ENCODE data around the gene DIAPH1. TPM values are rescaled to one million over a fixed set of nuclear protein-coding genes. Genes with fewer than 3 reads are reported as not detected.

The DIAPH1 gene
- total RNA-seq, 1 donor from 2014 or later, result 118 TPM

- Histone ChIP-seq H3K27me3 (ENCODE audit: low read depth) (no peaks in the 10 kb centered on the region), H3K27ac (peak overlapping the region; percentile 73), H3K9me3 (no peaks in the 10 kb centered on the region), H3K4me3 (no peak overlapping the region), H3K36me3 (peaks cover 88% of the 10 kb centered on the region), H3K4me1 (peaks cover 28% of the 10 kb centered on the region)
- DNase-seq, result no peak
- intact Hi-C loops (cut with DNase I), result no loop called here
- no peak for TF ChIP-seq CTCF (IDR thresholded peaks at IDR 0.05)
- no peak for ATAC-seq
Observed at GRCh38 chr5:141529873-141530272, 88.9 kb downstream of the DIAPH1 start.

- TF ChIP-seq CTCF (IDR thresholded peaks at IDR 0.05), result no peak
- Histone ChIP-seq H3K4me1 (peaks cover 37% of the 10 kb centered on the region), H3K27ac (peak overlapping the region; percentile 73), H3K27me3 (ENCODE audit: low read depth) (no peaks in the 10 kb centered on the region), H3K4me3 (no peak overlapping the region), H3K36me3 (peaks cover 85% of the 10 kb centered on the region), H3K9me3 (no peaks in the 10 kb centered on the region)
- intact Hi-C loops (cut with DNase I), result no loop called here
- DNase-seq (no peak), ATAC-seq (peak; percentile 7 to 40)
Observed at GRCh38 chr5:141529002-141529401, 89.8 kb downstream of the DIAPH1 start.

- Histone ChIP-seq H3K27me3 (ENCODE audit: low read depth) (no peaks in the 10 kb centered on the region), H3K4me1 (peaks cover 38% of the 10 kb centered on the region), H3K9me3 (no peaks in the 10 kb centered on the region), H3K27ac (peak overlapping the region; percentile 73), H3K36me3 (peaks cover 85% of the 10 kb centered on the region), H3K4me3 (no peak overlapping the region)
- intact Hi-C loops (cut with DNase I), result no loop called here
- TF ChIP-seq CTCF (IDR thresholded peaks at IDR 0.05), result no peak
- DNase-seq (no peak), ATAC-seq (no peak)
Observed at GRCh38 chr5:141528291-141528984, 90.4 kb downstream of the DIAPH1 start.

DNA sequence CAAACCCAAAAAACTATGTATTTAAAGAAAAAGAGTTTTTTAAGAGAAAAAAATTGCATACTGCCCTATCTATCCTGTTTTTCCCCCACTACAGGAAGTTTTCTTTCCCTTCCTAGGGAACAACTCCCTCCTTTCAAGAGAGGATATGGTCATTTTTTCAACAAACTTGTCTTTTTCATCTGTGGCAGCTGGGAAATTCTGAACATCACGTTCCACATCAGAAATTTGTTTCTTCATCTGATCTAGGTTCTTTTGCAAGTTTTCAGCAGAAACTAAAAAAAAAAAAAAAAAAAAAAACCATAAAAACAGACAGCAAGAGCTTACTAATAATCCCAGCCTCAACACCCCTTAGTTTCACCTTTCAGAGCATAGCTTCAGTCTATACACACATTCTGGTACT lies 91.4 kb downstream of the DIAPH1 start:
- no peak for TF ChIP-seq CTCF (IDR thresholded peaks at IDR 0.05)
- intact Hi-C loops (cut with DNase I), result no loop called here
- H3K4me3 ChIP-seq, result no peak overlapping the region
- peak overlapping the region; percentile 73 for H3K27ac ChIP-seq
- DNase-seq (no peak), ATAC-seq (no peak)
- H3K27me3 ChIP-seq (ENCODE audit: low read depth), result no peaks in the 10 kb centered on the region
- peaks cover 49% of the 10 kb centered on the region for H3K4me1 ChIP-seq
- H3K9me3 ChIP-seq, result no peaks in the 10 kb centered on the region
- peaks cover 85% of the 10 kb centered on the region for H3K36me3 ChIP-seq

DNA sequence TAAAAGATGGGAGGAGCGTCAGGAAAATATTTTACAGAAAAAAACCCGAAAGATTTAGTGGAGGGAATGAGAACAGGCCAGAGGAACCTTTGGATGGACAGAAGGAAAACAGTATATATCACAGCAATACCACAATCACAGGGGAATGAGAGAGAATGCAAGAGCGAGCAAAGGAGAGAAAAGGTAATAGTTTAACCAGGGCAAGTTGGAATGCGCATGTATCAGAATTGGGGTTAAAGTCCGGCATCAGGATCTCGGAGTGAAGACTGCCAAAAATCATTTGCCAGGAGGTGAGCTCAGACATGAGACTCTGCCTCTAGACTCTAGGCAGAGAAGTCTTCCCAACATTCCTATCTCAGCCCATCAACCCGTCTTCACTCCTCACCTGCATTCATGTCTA lies 93.1 kb downstream of the DIAPH1 start:
- intact Hi-C loops (cut with DNase I), result no loop called here
- ATAC-seq (no peak), DNase-seq (no peak)
- Histone ChIP-seq H3K4me3 (no peak overlapping the region), H3K27me3 (ENCODE audit: low read depth) (no peaks in the 10 kb centered on the region), H3K9me3 (no peaks in the 10 kb centered on the region), H3K36me3 (peaks cover 80% of the 10 kb centered on the region), H3K4me1 (peaks cover 66% of the 10 kb centered on the region), H3K27ac (peak overlapping the region; percentile 72)
- TF ChIP-seq CTCF (IDR thresholded peaks at IDR 0.05), result no peak

Measured in lower lobe of right lung (tissue), 2 donors.